RPMI7951 (cell line): ENCODE measurements around the gene MYO3B. TPM values are rescaled to one million over a fixed set of nuclear protein-coding genes. Genes with fewer than 3 reads are reported as not detected.
"Not testable (repeated sequence)": the region's sequence is repeated elsewhere in the genome, so short reads cannot be mapped to it uniquely, and the experiment has no call there.

Experiments
- DNase-seq: peaks from one replicate; pipeline ENCODE4 v3.0.0-alpha.2; 2012; ENCODE audit warnings: low read depth
- total RNA-seq: library from RNA; depleted of rRNA; stranded (reverse); fragments of >200 nt; shearing (Covaris generic); gene quantifications from 2 replicates; pipeline ENCODE4 v1.2.3, GENCODE V29; 2014

MYO3B gene
- total RNA-seq, 1 experiment from 2014 or later: 0.12 TPM

GRCh38 chr2:170466632-170467031 lies 288.7 kb downstream of the MYO3B start:
- DNase-seq: no peak

GRCh38 chr2:170467568-170468422 lies 289.8 kb downstream of the MYO3B start:
- DNase-seq: peak; percentile 46

- DNase-seq: no peak
Measured at GRCh38 chr2:170468557-170468956, 290.6 kb downstream of the MYO3B start.

GRCh38 chr2:170472498-170472897 lies 294.6 kb downstream of the MYO3B start:
- not testable (repeated sequence) for DNase-seq

GRCh38 chr2:170475878-170476277 lies 297.9 kb downstream of the MYO3B start:
- DNase-seq: no peak

GRCh38 chr2:170477630-170478029 lies 299.7 kb downstream of the MYO3B start:
- no peak for DNase-seq

GRCh38 chr2:170481201-170481600 lies 303.3 kb downstream of the MYO3B start:
- DNase-seq: no peak

- DNase-seq: no peak
Measured at GRCh38 chr2:170484552-170484951, 306.6 kb downstream of the MYO3B start.

- DNase-seq: no peak
Measured at GRCh38 chr2:170485254-170486026, 307.5 kb downstream of the MYO3B start.

- no peak for DNase-seq
Measured at GRCh38 chr2:170486730-170487129, 308.8 kb downstream of the MYO3B start.

GRCh38 chr2:170488807-170489206 lies 310.9 kb downstream of the MYO3B start:
- DNase-seq: no peak

GRCh38 chr2:170492010-170492409 lies 314.1 kb downstream of the MYO3B start:
- no peak for DNase-seq

- peak; percentile 46 for DNase-seq
Measured at GRCh38 chr2:170493426-170494097, 315.6 kb downstream of the MYO3B start.

GRCh38 chr2:170495896-170496295 lies 317.9 kb downstream of the MYO3B start:
- DNase-seq: no peak

- DNase-seq: no peak
Measured at GRCh38 chr2:170498619-170499018, 320.7 kb downstream of the MYO3B start.

- DNase-seq: no peak
Measured at GRCh38 chr2:170500104-170500503, 322.2 kb downstream of the MYO3B start.

GRCh38 chr2:170500770-170501169 lies 322.8 kb downstream of the MYO3B start:
- no peak for DNase-seq

- no peak for DNase-seq
Measured at GRCh38 chr2:170501421-170502043, 323.6 kb downstream of the MYO3B start.

GRCh38 chr2:170502361-170503130 lies 324.6 kb downstream of the MYO3B start:
- no peak for DNase-seq

GRCh38 chr2:170503563-170503962 lies 325.6 kb downstream of the MYO3B start:
- no peak for DNase-seq
